NCI-H1930 (cell line): ENCODE data around the gene C4orf50.
"Not testable (repeated sequence)": the region's sequence is repeated elsewhere in the genome, so short reads cannot be mapped to it uniquely, and the experiment has no call there.

Source experiments
- DNase-seq, 2 experiments: peaks; one replicate each; lab custom pipeline; 2025; lab: John Stamatoyannopoulos, UW

The C4orf50 gene

DNA sequence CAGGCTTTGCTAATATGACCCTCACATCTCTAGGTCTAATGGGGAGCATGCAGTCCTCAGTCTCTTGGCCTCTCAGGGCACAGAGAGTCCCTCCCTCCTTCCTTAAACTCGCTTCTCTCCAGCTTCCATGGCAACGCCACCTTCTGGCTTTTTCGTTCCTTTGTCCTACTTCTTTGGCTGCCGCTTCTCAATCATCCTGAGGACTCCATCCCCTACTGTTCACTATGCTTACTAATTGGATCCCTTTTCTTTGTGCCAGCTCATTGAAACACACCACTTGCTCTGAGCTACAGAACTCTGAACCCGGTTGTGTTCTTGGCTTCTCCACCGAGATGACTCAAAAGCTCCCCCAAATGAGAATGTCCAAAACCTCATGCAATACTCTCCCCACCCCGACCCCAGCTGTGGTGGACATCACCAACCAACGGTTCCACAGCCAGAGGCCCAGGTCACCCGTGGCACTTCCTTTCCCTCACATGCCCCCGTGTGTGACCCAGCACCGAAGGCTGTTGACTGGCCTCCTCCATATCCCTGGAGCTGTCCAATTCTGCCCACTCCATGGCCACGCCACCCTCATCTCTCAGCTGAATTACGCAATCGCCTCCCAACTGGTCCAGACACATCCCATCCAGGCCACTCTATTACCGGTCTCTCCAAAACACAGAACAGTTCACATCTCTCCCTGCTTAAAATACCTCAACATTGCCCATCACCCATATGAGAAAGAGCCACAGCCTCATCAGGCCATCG is 160.0 kb downstream of the C4orf50 start:
- DNase-seq: no peak

DNA sequence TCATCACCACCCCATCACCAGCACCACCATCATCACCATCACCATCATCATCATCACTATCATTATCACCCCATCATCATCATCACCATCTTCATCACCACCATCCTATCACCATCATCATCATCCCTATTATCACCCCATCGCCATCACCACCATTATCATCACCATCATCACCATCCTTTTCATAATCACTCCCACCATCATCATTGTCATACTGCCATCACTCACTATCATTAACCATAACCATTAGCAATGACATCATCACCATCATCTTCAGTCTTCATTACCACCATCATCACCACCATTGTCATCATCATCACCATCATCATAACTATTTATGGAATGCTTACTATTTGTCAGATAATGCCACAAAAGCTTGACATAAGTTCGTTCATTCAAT is 161.0 kb downstream of the C4orf50 start:
- DNase-seq: no peak

DNA sequence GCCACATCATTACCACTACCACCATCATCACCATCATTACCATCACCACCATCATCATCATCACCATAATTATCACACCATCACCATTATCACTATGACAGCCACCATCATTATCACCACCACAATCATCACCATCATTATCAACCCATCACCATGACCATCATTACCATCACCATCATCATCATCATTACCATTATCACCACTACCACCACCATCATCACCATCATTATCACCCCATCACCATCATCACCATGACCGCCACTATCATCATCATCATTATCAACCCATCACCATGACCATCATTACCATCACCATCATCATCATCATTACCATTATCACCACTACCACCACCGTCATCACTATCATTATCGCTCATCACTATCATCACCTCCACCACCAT is 161.9 kb downstream of the C4orf50 start:
- DNase-seq: not testable (repeated sequence)

DNA sequence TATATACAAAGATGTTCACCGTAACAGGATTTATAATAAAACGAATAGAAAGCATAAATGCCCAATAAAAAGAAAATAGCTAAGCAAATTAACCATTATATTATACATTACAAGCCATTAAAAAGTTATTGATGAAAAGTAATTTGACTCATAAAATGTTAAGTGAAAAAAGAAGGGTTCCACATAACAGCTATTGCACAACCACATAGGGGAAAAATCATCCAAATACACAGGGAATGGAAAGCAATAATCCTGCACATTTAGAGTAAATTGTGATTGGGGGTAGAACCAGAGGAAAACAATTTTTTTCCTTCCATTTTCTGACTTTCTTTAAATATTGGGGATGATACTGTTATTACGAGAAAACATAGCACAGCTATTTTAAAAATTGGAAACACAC is 163.3 kb downstream of the C4orf50 start:
- no peak for DNase-seq

DNA sequence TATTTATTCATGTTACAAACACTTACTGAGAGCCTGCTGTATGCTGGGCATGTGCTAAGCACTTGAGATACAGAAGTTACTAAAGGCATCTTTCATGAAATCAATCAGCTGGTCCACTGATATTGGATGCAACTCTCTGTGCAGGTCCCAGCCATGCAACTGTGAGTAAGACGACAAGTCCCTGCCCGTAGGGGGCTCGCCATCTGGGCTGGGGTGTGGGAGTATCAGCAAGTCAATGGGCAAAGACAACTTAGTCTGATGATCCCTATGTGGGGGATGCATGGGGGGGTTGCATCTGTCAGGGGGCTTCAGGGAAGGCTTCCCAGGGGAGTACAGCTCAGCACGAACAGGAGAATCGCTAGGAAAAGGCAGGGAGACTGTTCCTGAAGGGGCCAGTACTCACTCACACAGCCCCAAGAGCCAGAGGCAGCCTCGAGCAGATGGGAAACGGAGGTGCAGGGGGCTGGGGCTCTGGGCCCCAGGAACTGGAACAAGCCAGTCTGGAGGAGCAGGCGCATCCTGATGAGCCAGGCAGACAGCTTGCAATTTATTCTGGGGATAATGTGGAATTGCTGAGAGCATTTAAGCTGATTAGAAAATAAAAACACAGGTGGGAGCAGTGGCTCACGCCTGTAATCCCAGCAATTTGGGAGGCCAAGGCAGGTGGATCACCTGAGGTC is 165.6 kb downstream of the C4orf50 start:
- no peak for DNase-seq

DNA sequence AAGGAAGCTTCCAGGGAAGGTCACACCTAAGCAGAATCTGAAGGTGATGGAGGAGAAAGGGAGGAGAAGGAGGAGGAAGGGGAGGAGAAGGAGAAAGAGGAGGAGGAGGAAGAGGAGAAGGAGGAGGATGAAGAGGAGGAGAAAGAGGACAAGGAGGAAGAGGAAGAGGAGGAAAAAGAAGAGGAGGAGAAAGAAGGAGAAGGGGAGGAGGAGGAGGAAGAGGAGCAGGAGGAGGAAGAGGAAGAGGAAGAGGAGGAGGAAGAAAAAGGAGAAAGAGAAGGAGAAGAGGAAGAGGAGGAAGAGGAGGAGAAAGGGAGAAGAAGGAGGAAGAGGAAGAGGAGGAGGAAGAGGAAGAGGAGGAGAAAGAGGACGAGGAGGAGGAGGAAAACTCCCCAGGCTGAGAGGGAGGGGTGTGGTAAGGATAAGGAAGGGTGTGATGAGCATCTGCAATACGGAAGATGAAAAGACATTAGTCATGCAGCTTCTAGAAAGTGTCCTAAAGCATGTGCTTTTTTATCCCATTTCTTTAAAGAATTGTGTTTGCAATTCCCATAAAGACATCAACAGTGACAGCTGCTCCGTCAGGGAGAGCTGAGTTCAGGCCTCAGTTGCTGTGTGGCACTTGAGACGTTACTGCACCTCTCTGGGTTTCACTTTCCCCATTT is 166.5 kb downstream of the C4orf50 start:
- DNase-seq: no peak
